C4-2B (cell line): Measurements from ENCODE around the gene IFT80.
"Not testable (repeated sequence)": the region's sequence is repeated elsewhere in the genome, so short reads cannot be mapped to it uniquely, and the experiment has no call there.

Experiments
- H3K27ac ChIP-seq: fragments of 450-650 bp; 2 replicates; pipeline ENCODE4 v1.5.1; 2017
- CTCF ChIP-seq: fragments of 450-650 bp; conservative IDR thresholded peaks from 2 replicates; pipeline ENCODE4 v1.5.1; 2017; ENCODE audit warnings: mild to moderate bottlenecking
- ZFX ChIP-seq: fragments of 450-650 bp; IDR thresholded peaks from 2 replicates; pipeline ENCODE4 v1.6.1; 2017

The IFT80 gene

GRCh38 chr3:160330690-160331089, 68.3 kb downstream of the IFT80 start:
- TF ChIP-seq ZFX (no peak), CTCF (no peak)
- H3K27ac ChIP-seq = no peak overlapping the region

GRCh38 chr3:160330109-160330508, 68.9 kb downstream of the IFT80 start:
- TF ChIP-seq ZFX (no peak), CTCF (no peak)
- H3K27ac ChIP-seq = no peak overlapping the region

- H3K27ac ChIP-seq = not testable (repeated sequence)
Measured at GRCh38 chr3:160326286-160326685, 72.7 kb downstream of the IFT80 start.

GRCh38 chr3:160321821-160322220, 77.2 kb downstream of the IFT80 start:
- H3K27ac ChIP-seq = not testable (repeated sequence)

- TF ChIP-seq ZFX (no peak), CTCF (no peak)
Measured at GRCh38 chr3:160319322-160319721, 79.7 kb downstream of the IFT80 start.

GRCh38 chr3:160314995-160315394, 84.0 kb downstream of the IFT80 start:
- no peak overlapping the region for H3K27ac ChIP-seq
- TF ChIP-seq ZFX (no peak), CTCF (no peak)

More at GRCh38 chr3:160319322-160319721, 79.7 kb downstream of the IFT80 start:
- no peak overlapping the region for H3K27ac ChIP-seq

- H3K27ac ChIP-seq = no peak overlapping the region
- no peak for TF ChIP-seq CTCF
Measured at GRCh38 chr3:160312014-160312624, 86.9 kb downstream of the IFT80 start.

- TF ChIP-seq CTCF (no peak), ZFX (no peak)
- H3K27ac ChIP-seq = no peak overlapping the region
Measured at GRCh38 chr3:160302806-160303205, 96.2 kb downstream of the IFT80 start.
